GM12878 (cell line): Measurements from ENCODE around the gene OR8G5. TPM values are rescaled to one million over a fixed set of nuclear protein-coding genes. Genes with fewer than 3 reads are reported as not detected.

Experiments used
- ATAC-seq: fragments of 200-7000 bp; cut with Tn5 transposase; 3 replicates; pipeline ENCODE4 v1.9.1; 2020; ENCODE audit warnings: mild to moderate bottlenecking, moderate library complexity
- BruUV-seq: library from RNA; stranded (reverse); fragments of 400-500 nt; replicated peaks from 2 replicates; lab custom pipeline; 2021; lab: Mats Ljungman, UMichigan
- CTCF ChIA-PET: fragments of 300-600 bp; sonication (Branson Sonifier 250); formaldehyde crosslinking; extraction: SDS; loops from one replicate; lab custom pipeline; 2021; ENCODE audit warnings: inconsistent platforms; lab: Yijun Ruan, JAX
- POLR2A ChIA-PET: fragments of 350-600 bp; formaldehyde crosslinking; extraction: SDS; loops from one replicate; lab custom pipeline; 2021; ENCODE audit warnings: inconsistent platforms; lab: Charles Lee
- RAD21 ChIA-PET: fragments of 300-600 bp; sonication (Branson Sonifier 250); formaldehyde crosslinking; loops from one replicate; lab custom pipeline; 2023; ENCODE audit warnings: antibody characterized with exemption; ENCODE audit not compliant: unreplicated experiment; lab: Charles Lee
- SMC1A ChIA-PET: fragments of 300-600 bp; sonication (Branson Sonifier 250); formaldehyde crosslinking; loops from one replicate; lab custom pipeline; 2023; ENCODE audit not compliant: unreplicated experiment, uncharacterized antibody; lab: Charles Lee
- DNase-seq: peaks from one replicate; pipeline ENCODE4 v3.0.0-alpha.2; 2011; ENCODE audit warnings: low read depth, low spot score
- FAIRE-seq: peaks from 3 replicates; lab custom pipeline; 2011; peaks lifted over from hg19 to GRCh38; lab: Jason Lieb, UNC
- H2AFZ ChIP-seq: 2 replicates; pipeline ENCODE4 v1.6.0; 2011; ENCODE audit warnings: low read depth, low read length, control low read depth; ENCODE audit not compliant: control insufficient read depth
- H3K27ac ChIP-seq: 2 replicates; pipeline ENCODE4 v1.5.1; 2011; ENCODE audit warnings: control low read depth; ENCODE audit not compliant: control insufficient read depth, insufficient read depth
- H3K27me3 ChIP-seq, 2 experiments: replicated peaks in 1 of 2; 2 replicates each; pipeline versions ENCODE4 v1.6.0 to v1.6.1; 2011; ENCODE audit warnings: low read length in 1 of 2; ENCODE audit not compliant: control insufficient read depth in 2 of 2, insufficient read depth in 2 of 2
- H3K36me3 ChIP-seq, 2 experiments: 2 replicates each; pipeline ENCODE4 v1.5.1; 2011; ENCODE audit warnings: low read length in 1 of 2; ENCODE audit not compliant: control insufficient read depth in 2 of 2, insufficient read depth in 2 of 2
- H3K4me1 ChIP-seq: 2 replicates; pipeline ENCODE4 v1.6.1; 2011; ENCODE audit warnings: mild to moderate bottlenecking, low read length, moderate library complexity, mixed read lengths; ENCODE audit not compliant: control insufficient read depth, insufficient read depth
- H3K4me2 ChIP-seq: 2 replicates; pipeline ENCODE4 v1.6.0; 2011; ENCODE audit warnings: control low read depth; ENCODE audit not compliant: control insufficient read depth, insufficient read depth
- H3K4me3 ChIP-seq: fragments of 200-600 bp; sonication (generic); 2 replicates; pipeline ENCODE4 v1.5.1; 2016
- H3K79me2 ChIP-seq: 2 replicates; pipeline ENCODE4 v1.6.0; 2011; ENCODE audit warnings: low read length; ENCODE audit not compliant: control insufficient read depth, insufficient read depth
- H3K9ac ChIP-seq: 2 replicates; pipeline ENCODE4 v1.8.0; 2011; ENCODE audit warnings: low read length, control low read depth, mixed read lengths; ENCODE audit not compliant: control insufficient read depth, insufficient read depth
- H3K9me3 ChIP-seq: replicated peaks from 3 replicates; pipeline ENCODE4 v1.5.1; 2011; ENCODE audit warnings: mild to moderate bottlenecking, low read length; ENCODE audit not compliant: control insufficient read depth, insufficient read depth
- H4K20me1 ChIP-seq: 2 replicates; pipeline ENCODE4 v1.6.0; 2011; ENCODE audit not compliant: control insufficient read depth, insufficient read depth
- CHD2 ChIP-seq: IDR thresholded peaks from 2 replicates; pipeline ENCODE4 v1.6.1; 2011; ENCODE audit warnings: low read depth, low read length, improper control_type of control experiment, borderline replicate concordance
- E4F1 ChIP-seq: fragments of 450-650 bp; IDR thresholded peaks from 2 replicates; pipeline ENCODE4 v1.6.1; 2018; ENCODE audit warnings: borderline replicate concordance, mild to moderate bottlenecking; ENCODE audit not compliant: partially characterized antibody
- NFIC ChIP-seq: IDR thresholded peaks from 2 replicates; pipeline ENCODE4 v1.6.1; 2012; ENCODE audit warnings: low read depth, mild to moderate bottlenecking, inconsistent platforms, low read length, moderate library complexity
- RB1 ChIP-seq: fragments of 450-650 bp; formaldehyde crosslinking; IDR thresholded peaks from 2 replicates; pipeline ENCODE4 v1.6.1; 2017; ENCODE audit warnings: mild to moderate bottlenecking, borderline replicate concordance
- SKIL ChIP-seq: fragments of 450-650 bp; IDR thresholded peaks from 2 replicates; pipeline ENCODE4 v1.6.1; 2017; ENCODE audit warnings: mild to moderate bottlenecking, low read depth, inconsistent platforms; ENCODE audit not compliant: poor library complexity, severe bottlenecking
- ZNF687 ChIP-seq: fragments of 450-650 bp; IDR thresholded peaks from 2 replicates; pipeline ENCODE4 v1.6.1; 2017; ENCODE audit warnings: mild to moderate bottlenecking, moderate library complexity
- in situ Hi-C: fragments of 300-500 bp; cut with MboI; formaldehyde crosslinking; loops from 9 replicates; pipeline ENCODE4 v1.14.3; 2018; ENCODE audit warnings: mixed read lengths
- intact Hi-C: fragments of 100-400 bp; cut with micrococcal nuclease; formaldehyde crosslinking; loops from one replicate; pipeline ENCODE4 v1.14.2; 2022; ENCODE audit not compliant: unreplicated experiment
- polyA plus RNA-seq, 11 experiments: library from polyadenylated mRNA; depleted of rRNA in 4 of 11; unstranded in 6 of 11; stranded (reverse) in 5 of 11; fragments of >200 nt; fragmentation: Nextera tagmentation in 4 of 11; fragmentation: Illumina TruSeq in 1 of 11; extraction: Ambion mirVana in 4 of 11; extraction: Trizol in 1 of 11; gene quantifications; 1 replicate in 1 of 11; 2 replicates in 10 of 11; pipeline versions ENCODE4 v1.2.1 to v1.2.3, GENCODE V29; 2011 to 2016; ENCODE audit warnings: inconsistent platforms in 2 of 11, missing spikeins in 2 of 11, low read depth in 1 of 11
- total RNA-seq, 4 experiments: library from RNA; depleted of rRNA in 3 of 4; stranded (reverse); fragments of >200 nt in 3 of 4; fragmentation: Illumina TruSeq in 1 of 4; extraction: Trizol in 1 of 4; gene quantifications; 2 replicates each; pipeline versions ENCODE4 v1.2.1 to v1.2.3, GENCODE V29; 2013 to 2021

The OR8G5 gene
- total and polyA plus RNA-seq, 10 of the 15 experiments (the other 5 are each of a cell fraction or from before 2014, with no cell fraction given): not detected

GRCh38 chr11:124211321-124211720 lies 44.9 kb upstream of the OR8G5 start:
- ATAC-seq: no peak

More at GRCh38 chr11:124211321-124211720, 44.9 kb upstream of the OR8G5 start:
- CTCF ChIA-PET: no interaction called here
- Histone ChIP-seq H2AFZ (no peak overlapping the region), H3K27me3 (no peaks in the 10 kb centered on the region; a peak in 1 of 4 replicates), H3K4me1 (no peaks in the 10 kb centered on the region), H4K20me1 (no peaks in the 10 kb centered on the region), H3K4me2 (no peak overlapping the region), H3K27ac (no peak overlapping the region), H3K9ac (no peak overlapping the region), H3K4me3 (no peak overlapping the region), H3K36me3 (no peaks in the 10 kb centered on the region), H3K9me3 (no peaks in the 10 kb centered on the region), H3K79me2 (no peaks in the 10 kb centered on the region)
- RAD21 ChIA-PET: no interaction called here
- in situ Hi-C loops (no loop called here), intact Hi-C loops (no loop called here)
- FAIRE-seq: no peak
- DNase-seq: no peak
- SMC1A ChIA-PET: interaction anchor here (1.0 kb wide), 1 partner anchor 90 kb away, joined by 3 read pairs; no protein-coding TSS in a partner anchor
- no TSS peak for BruUV-seq
- POLR2A ChIA-PET: no interaction called here
- TF ChIP-seq E4F1 (no peak), CHD2 (no peak), ZNF687 (no peak), RB1 (no peak), NFIC (no peak), SKIL (no peak)
